Measurements from ENCODE around the gene APOBEC2. TPM values are rescaled to one million over a fixed set of nuclear protein-coding genes. Genes with fewer than 3 reads are reported as not detected.

Gene APOBEC2
- total RNA-seq, 4 donors from 2014 or later = not detected

DNA sequence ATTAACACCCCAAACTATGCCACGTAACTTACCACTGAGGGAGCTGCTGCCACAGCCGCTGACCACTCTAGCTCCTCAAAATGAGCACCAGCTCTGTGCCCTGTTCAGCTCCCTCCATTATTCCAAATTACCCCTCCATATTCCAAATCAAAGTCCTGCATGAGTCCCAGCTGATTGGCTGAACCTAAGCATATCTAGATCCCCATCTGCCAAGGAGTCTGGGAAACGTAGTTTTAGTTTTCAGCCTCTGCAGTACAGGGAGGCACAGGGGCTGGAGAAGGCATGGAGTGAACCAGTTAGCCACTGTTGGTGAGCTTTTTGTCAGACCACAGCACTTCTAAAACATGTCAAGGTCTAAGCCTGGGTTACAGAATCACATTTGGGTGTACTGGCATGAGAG, 29.9 kb upstream of the APOBEC2 start:
- TF ChIP-seq CTCF (IDR thresholded peaks at IDR 0.05) = no peak
- TF ChIP-seq POLR2A (IDR thresholded peaks at IDR 0.05) = no peak
- 90 to 93% methylated on average over 3 of the region's 3 CpGs for WGBS, 2 donors
- intact Hi-C loops (cut with DNase I; ENCODE audit: low total_unique reads) = no loop called here

DNA sequence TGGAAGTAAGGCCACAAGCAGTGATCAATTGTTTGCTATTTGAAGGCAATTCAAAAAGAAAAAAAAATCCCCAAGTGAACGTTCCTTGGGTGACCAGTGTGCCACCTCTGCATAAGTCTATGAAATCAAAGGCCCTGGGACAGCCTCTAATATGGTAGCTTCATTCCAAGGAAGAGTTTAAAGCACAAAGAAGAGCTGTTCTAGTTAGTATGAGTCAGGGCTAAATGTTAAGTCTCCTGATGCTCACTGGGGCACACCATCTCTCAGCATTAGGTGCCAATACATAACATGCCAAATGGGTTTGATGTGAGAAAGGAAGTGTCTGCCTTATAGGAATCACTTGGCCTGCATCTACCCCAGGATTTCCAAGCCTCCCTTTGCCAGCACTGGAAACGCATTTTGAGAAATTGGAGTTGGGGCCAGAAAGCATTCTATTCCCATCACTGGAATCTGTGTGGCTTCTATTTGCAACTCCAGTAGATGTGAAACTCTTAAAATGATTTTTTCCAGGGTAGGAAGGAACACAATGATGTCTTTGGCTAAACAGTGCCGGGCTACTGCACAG, 27.0 kb upstream of the APOBEC2 start:
- intact Hi-C loops (cut with DNase I; ENCODE audit: low total_unique reads) = no loop called here
- no peak for DNase-seq (ENCODE audit: low spot score in 2 of 2)
- no peak overlapping the region for H3K4me3 ChIP-seq (ENCODE audit: low read depth, poor library complexity, severe bottlenecking)
- 78% methylated on average over 3 of the region's 3 CpGs for WGBS, 2 donors
- TF ChIP-seq POLR2A (IDR thresholded peaks at IDR 0.05) = no peak
- no peak for TF ChIP-seq CTCF (IDR thresholded peaks at IDR 0.05)

More for the DNA sequence above, 29.9 kb upstream of the APOBEC2 start:
- DNase-seq (ENCODE audit: low spot score in 2 of 2) = no peak
- no peak overlapping the region for H3K4me3 ChIP-seq (ENCODE audit: low read depth, poor library complexity, severe bottlenecking)

GRCh38 chr6:41027241-41027640, 25.8 kb upstream of the APOBEC2 start:
- 50 to 56% methylated on average over 4 of the region's 4 CpGs for WGBS, 2 donors
- no peak overlapping the region for H3K4me3 ChIP-seq (ENCODE audit: low read depth, poor library complexity, severe bottlenecking)
- no peak for DNase-seq (ENCODE audit: low spot score in 2 of 2)
- no peak for TF ChIP-seq POLR2A (IDR thresholded peaks at IDR 0.05)
- no peak for TF ChIP-seq CTCF (IDR thresholded peaks at IDR 0.05)
- intact Hi-C loops (cut with DNase I; ENCODE audit: low total_unique reads) = no loop called here

- H3K4me3 ChIP-seq (ENCODE audit: low read depth, poor library complexity, severe bottlenecking) = peak overlapping the region; percentile 42
- intact Hi-C loops (cut with DNase I; ENCODE audit: low total_unique reads) = no loop called here
- TF ChIP-seq CTCF (IDR thresholded peaks at IDR 0.05) (peak in 1 of 3 donors; percentile 91), POLR2A (IDR thresholded peaks at IDR 0.05) (no peak)
- 2 to 3% methylated on average over 19 to 26 of the region's 45 CpGs for WGBS, 2 donors
- peak; percentile 65 to 96 for DNase-seq (ENCODE audit: low spot score in 2 of 2)
Observed at GRCh38 chr6:41027799-41028560, 25.0 kb upstream of the APOBEC2 start.

GRCh38 chr6:41028561-41029412, 24.2 kb upstream of the APOBEC2 start:
- intact Hi-C loops (cut with DNase I; ENCODE audit: low total_unique reads) = no loop called here

More at GRCh38 chr6:41028561-41029412, 24.2 kb upstream of the APOBEC2 start:
- peak overlapping the region; percentile 42 for H3K4me3 ChIP-seq (ENCODE audit: low read depth, poor library complexity, severe bottlenecking)
- no peak for DNase-seq (ENCODE audit: low spot score in 2 of 2)
- 49 to 52% methylated on average over 13 of the region's 13 CpGs for WGBS, 2 donors
- TF ChIP-seq CTCF (IDR thresholded peaks at IDR 0.05) (no peak), POLR2A (IDR thresholded peaks at IDR 0.05) (no peak)

Data from lower leg skin (tissue), 4 donors.